ENCODE data around the gene ZBTB2.

- TF ChIP-seq, protein P1, sequence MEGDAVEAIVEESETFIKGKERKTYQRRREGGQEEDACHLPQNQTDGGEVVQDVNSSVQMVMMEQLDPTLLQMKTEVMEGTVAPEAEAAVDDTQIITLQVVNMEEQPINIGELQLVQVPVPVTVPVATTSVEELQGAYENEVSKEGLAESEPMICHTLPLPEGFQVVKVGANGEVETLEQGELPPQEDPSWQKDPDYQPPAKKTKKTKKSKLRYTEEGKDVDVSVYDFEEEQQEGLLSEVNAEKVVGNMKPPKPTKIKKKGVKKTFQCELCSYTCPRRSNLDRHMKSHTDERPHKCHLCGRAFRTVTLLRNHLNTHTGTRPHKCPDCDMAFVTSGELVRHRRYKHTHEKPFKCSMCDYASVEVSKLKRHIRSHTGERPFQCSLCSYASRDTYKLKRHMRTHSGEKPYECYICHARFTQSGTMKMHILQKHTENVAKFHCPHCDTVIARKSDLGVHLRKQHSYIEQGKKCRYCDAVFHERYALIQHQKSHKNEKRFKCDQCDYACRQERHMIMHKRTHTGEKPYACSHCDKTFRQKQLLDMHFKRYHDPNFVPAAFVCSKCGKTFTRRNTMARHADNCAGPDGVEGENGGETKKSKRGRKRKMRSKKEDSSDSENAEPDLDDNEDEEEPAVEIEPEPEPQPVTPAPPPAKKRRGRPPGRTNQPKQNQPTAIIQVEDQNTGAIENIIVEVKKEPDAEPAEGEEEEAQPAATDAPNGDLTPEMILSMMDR (IDR thresholded peaks at IDR 0.05): no peak
- TF ChIP-seq EP300 (IDR thresholded peaks at IDR 0.05) (no peak), POLR2AphosphoS5 (IDR thresholded peaks at IDR 0.05) (no peak)
These were observed 45.4 kb upstream of the ZBTB2 start for GRCh38 chr6:151436802-151437201.

All from upper lobe of left lung (tissue), 4 donors.